ENCODE data around the gene PLIN4. TPM values are rescaled to one million over a fixed set of nuclear protein-coding genes. Genes with fewer than 3 reads are reported as not detected.
A peak's percentile ranks its signal among the peaks of the same experiment; 100 is the strongest.

The PLIN4 gene
- total and polyA plus RNA-seq, 9 of the 15 experiments (the other 6 are each of a cell fraction or from before 2014, with no cell fraction given) = 0.04 to 0.16 (median 0.07) TPM; not detected in 3

DNA sequence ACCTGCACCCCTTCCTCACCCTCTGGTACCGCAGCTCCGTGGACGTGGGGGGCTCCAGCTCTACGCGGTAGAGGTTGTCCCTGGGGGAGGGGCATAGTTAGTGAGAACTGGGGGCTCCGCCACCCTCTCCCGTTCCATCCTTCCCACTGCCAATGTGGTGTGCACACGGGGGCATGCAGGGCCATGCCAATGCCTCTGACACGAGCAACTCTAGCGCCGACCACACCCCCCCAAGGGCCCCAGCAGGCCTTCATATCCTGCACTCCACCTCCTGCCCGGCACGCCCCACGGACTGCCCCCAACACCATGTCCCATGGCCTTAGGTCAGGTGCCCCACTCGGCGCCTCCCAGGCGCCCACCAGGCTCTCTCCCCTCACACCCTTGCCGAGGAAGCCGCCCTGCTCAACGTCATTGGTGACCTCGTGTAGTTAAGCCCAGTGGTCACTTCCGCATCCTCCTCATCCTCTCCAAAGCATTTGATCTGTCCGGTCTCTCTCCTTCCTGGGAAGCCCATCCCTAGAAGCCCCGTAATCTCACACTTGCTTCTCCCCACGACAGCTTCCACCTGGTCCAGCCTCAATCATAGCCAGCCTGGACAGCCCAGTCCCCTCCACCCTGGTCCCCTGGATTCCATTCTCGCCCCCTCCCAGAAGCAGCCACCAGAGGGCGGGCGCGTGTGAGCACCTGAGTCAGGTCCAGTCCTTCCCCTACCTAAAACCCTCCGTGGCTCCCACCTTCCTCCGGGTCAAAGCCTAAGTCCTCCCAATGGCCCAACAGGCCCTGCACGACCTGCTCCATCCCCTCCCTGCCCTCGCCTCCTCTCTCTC lies 39.1 kb upstream of the PLIN4 start (continued):
- TF ChIP-seq TEAD4 (IDR thresholded peaks at IDR 0.05; ENCODE audit: low read length) (no peak; the same call in 1 of the 2 replicates), TEAD4 (CRISPR knock-in tag; IDR thresholded peaks at IDR 0.05; ENCODE audit: borderline replicate concordance) (no peak), GATAD2B (IDR thresholded peaks at IDR 0.05; ENCODE audit: borderline replicate concordance) (no peak), ATF1 (CRISPR knock-in tag; IDR thresholded peaks at IDR 0.05) (no peak), ATF1 (tag; IDR thresholded peaks at IDR 0.05) (peak; percentile 50; the same call in 1 of the 2 replicates), FIP1L1 (IDR thresholded peaks at IDR 0.05; ENCODE audit: low read depth, low read length, poor library complexity, severe bottlenecking) (no peak), HNRNPK (IDR thresholded peaks at IDR 0.05; ENCODE audit: low read depth, low read length, poor library complexity, severe bottlenecking) (no peak), DMBX1 (CRISPR knock-in tag; IDR thresholded peaks at IDR 0.05; ENCODE audit: borderline replicate concordance) (no peak), ZSCAN32 (CRISPR knock-in tag; IDR thresholded peaks at IDR 0.05) (no peak), CREB1 (IDR thresholded peaks at IDR 0.05) (no peak), CREB1 (CRISPR knock-in tag; IDR thresholded peaks at IDR 0.05) (no peak), ZZZ3 (IDR thresholded peaks at IDR 0.05) (no peak), NR2C1 (IDR thresholded peaks at IDR 0.05) (no peak), NR2C1 (tag; IDR thresholded peaks at IDR 0.05) (no peak), ZNF217 (CRISPR knock-in tag; IDR thresholded peaks at IDR 0.05) (no peak), ZNF146 (CRISPR knock-in tag; IDR thresholded peaks at IDR 0.05; ENCODE audit: unreplicated experiment) (no peak), DACH1 (IDR thresholded peaks at IDR 0.05; ENCODE audit: partially characterized antibody) (no peak)
- TF ChIP-seq, protein P1, sequence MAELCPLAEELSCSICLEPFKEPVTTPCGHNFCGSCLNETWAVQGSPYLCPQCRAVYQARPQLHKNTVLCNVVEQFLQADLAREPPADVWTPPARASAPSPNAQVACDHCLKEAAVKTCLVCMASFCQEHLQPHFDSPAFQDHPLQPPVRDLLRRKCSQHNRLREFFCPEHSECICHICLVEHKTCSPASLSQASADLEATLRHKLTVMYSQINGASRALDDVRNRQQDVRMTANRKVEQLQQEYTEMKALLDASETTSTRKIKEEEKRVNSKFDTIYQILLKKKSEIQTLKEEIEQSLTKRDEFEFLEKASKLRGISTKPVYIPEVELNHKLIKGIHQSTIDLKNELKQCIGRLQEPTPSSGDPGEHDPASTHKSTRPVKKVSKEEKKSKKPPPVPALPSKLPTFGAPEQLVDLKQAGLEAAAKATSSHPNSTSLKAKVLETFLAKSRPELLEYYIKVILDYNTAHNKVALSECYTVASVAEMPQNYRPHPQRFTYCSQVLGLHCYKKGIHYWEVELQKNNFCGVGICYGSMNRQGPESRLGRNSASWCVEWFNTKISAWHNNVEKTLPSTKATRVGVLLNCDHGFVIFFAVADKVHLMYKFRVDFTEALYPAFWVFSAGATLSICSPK (IDR thresholded peaks at IDR 0.05; ENCODE audit: borderline replicate concordance) = no peak
- TF ChIP-seq, protein P2, sequence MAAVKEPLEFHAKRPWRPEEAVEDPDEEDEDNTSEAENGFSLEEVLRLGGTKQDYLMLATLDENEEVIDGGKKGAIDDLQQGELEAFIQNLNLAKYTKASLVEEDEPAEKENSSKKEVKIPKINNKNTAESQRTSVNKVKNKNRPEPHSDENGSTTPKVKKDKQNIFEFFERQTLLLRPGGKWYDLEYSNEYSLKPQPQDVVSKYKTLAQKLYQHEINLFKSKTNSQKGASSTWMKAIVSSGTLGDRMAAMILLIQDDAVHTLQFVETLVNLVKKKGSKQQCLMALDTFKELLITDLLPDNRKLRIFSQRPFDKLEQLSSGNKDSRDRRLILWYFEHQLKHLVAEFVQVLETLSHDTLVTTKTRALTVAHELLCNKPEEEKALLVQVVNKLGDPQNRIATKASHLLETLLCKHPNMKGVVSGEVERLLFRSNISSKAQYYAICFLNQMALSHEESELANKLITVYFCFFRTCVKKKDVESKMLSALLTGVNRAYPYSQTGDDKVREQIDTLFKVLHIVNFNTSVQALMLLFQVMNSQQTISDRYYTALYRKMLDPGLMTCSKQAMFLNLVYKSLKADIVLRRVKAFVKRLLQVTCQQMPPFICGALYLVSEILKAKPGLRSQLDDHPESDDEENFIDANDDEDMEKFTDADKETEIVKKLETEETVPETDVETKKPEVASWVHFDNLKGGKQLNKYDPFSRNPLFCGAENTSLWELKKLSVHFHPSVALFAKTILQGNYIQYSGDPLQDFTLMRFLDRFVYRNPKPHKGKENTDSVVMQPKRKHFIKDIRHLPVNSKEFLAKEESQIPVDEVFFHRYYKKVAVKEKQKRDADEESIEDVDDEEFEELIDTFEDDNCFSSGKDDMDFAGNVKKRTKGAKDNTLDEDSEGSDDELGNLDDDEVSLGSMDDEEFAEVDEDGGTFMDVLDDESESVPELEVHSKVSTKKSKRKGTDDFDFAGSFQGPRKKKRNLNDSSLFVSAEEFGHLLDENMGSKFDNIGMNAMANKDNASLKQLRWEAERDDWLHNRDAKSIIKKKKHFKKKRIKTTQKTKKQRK (IDR thresholded peaks at IDR 0.05; ENCODE audit: borderline replicate concordance, low read depth, low read length) = no peak
- TF ChIP-seq, protein P3, sequence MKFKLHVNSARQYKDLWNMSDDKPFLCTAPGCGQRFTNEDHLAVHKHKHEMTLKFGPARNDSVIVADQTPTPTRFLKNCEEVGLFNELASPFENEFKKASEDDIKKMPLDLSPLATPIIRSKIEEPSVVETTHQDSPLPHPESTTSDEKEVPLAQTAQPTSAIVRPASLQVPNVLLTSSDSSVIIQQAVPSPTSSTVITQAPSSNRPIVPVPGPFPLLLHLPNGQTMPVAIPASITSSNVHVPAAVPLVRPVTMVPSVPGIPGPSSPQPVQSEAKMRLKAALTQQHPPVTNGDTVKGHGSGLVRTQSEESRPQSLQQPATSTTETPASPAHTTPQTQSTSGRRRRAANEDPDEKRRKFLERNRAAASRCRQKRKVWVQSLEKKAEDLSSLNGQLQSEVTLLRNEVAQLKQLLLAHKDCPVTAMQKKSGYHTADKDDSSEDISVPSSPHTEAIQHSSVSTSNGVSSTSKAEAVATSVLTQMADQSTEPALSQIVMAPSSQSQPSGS (CRISPR knock-in tag; IDR thresholded peaks at IDR 0.05) = no peak

Measured in K562 (cell line).